ENCODE data around the gene C17orf114.

The C17orf114 gene

DNA sequence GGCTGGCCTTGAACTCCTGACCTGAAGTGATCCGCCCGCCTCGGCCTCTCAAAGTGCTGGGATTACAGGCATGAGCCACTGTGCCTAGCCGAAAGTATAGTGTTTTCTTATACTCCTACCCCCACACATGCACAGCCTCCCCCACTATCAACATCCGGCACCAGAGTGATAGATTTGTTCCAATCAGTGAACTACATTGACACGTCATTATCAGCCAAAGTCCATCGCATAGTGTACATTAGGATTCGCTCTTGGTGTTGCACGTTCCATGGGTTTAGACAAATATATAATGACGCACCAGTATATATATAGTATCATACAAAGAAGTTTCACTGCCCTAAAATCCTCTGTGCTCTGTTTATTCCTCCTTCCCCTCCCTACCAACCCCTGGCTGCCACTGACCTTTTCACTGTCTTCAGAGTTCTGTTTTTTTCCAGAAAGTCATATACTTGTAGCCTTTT, 42.3 kb downstream of the C17orf114 start (continued):
- TF ChIP-seq, protein P1, sequence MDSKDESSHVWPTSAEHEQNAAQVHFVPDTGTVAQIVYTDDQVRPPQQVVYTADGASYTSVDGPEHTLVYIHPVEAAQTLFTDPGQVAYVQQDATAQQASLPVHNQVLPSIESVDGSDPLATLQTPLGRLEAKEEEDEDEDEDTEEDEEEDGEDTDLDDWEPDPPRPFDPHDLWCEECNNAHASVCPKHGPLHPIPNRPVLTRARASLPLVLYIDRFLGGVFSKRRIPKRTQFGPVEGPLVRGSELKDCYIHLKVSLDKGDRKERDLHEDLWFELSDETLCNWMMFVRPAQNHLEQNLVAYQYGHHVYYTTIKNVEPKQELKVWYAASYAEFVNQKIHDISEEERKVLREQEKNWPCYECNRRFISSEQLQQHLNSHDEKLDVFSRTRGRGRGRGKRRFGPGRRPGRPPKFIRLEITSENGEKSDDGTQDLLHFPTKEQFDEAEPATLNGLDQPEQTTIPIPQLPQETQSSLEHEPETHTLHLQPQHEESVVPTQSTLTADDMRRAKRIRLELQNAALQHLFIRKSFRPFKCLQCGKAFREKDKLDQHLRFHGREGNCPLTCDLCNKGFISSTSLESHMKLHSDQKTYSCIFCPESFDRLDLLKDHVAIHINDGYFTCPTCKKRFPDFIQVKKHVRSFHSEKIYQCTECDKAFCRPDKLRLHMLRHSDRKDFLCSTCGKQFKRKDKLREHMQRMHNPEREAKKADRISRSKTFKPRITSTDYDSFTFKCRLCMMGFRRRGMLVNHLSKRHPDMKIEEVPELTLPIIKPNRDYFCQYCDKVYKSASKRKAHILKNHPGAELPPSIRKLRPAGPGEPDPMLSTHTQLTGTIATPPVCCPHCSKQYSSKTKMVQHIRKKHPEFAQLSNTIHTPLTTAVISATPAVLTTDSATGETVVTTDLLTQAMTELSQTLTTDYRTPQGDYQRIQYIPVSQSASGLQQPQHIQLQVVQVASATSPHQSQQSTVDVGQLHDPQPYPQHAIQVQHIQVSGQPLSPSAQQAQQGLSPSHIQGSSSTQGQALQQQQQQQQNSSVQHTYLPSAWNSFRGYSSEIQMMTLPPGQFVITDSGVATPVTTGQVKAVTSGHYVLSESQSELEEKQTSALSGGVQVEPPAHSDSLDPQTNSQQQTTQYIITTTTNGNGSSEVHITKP (CRISPR knock-in tag; IDR thresholded peaks at IDR 0.05; ENCODE audit: low read depth): 0 out of 2 replicates have a peak, but pooled peaks have one; percentile 40
- TF ChIP-seq HMGXB3 (CRISPR knock-in tag; IDR thresholded peaks at IDR 0.05; ENCODE audit: borderline replicate concordance) (peak; percentile 85; the same call in 1 of the 2 replicates), ATF5 (CRISPR knock-in tag; IDR thresholded peaks at IDR 0.05; ENCODE audit: low read depth) (no peak), POGZ (CRISPR knock-in tag; IDR thresholded peaks at IDR 0.05) (peak; percentile 54; the same call in 1 of the 2 replicates), TBX2 (CRISPR knock-in tag; IDR thresholded peaks at IDR 0.05; ENCODE audit: borderline replicate concordance) (peak; percentile 96), JUND (CRISPR knock-in tag; IDR thresholded peaks at IDR 0.05) (peak; percentile 88), ESRRA (CRISPR knock-in tag; IDR thresholded peaks at IDR 0.05; ENCODE audit: low read depth) (peak; percentile 62; the same call in 1 of the 2 replicates), MTA3 (CRISPR knock-in tag; IDR thresholded peaks at IDR 0.05) (no peak), ZNF30 (CRISPR knock-in tag; IDR thresholded peaks at IDR 0.05) (no peak), GTF3A (CRISPR knock-in tag; conservative IDR thresholded peaks at IDR 0.05) (peak; percentile 77; the same call in 1 of the 2 replicates), CEBPZ (IDR thresholded peaks at IDR 0.05; ENCODE audit: low read length) (no peak)
- TF ChIP-seq, protein P2, sequence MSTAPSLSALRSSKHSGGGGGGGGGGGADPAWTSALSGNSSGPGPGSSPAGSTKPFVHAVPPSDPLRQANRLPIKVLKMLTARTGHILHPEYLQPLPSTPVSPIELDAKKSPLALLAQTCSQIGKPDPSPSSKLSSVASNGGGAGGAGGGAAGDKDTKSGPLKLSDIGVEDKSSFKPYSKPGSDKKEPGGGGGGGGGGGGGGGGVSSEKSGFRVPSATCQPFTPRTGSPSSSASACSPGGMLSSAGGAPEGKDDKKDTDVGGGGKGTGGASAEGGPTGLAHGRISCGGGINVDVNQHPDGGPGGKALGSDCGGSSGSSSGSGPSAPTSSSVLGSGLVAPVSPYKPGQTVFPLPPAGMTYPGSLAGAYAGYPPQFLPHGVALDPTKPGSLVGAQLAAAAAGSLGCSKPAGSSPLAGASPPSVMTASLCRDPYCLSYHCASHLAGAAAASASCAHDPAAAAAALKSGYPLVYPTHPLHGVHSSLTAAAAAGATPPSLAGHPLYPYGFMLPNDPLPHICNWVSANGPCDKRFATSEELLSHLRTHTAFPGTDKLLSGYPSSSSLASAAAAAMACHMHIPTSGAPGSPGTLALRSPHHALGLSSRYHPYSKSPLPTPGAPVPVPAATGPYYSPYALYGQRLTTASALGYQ (CRISPR knock-in tag; IDR thresholded peaks at IDR 0.05): peak; percentile 78; the same call in 1 of the 2 replicates
